Fibroblast of skin of right quadriceps (primary cell): ENCODE measurements around the gene CHST5.
"Not testable (repeated sequence)": the region's sequence is repeated elsewhere in the genome, so short reads cannot be mapped to it uniquely, and the experiment has no call there.

ENCODE experiments used
- DNase-seq: peaks from one replicate; pipeline ENCODE4 v3.0.0-alpha.2; 2013

The CHST5 gene

DNA sequence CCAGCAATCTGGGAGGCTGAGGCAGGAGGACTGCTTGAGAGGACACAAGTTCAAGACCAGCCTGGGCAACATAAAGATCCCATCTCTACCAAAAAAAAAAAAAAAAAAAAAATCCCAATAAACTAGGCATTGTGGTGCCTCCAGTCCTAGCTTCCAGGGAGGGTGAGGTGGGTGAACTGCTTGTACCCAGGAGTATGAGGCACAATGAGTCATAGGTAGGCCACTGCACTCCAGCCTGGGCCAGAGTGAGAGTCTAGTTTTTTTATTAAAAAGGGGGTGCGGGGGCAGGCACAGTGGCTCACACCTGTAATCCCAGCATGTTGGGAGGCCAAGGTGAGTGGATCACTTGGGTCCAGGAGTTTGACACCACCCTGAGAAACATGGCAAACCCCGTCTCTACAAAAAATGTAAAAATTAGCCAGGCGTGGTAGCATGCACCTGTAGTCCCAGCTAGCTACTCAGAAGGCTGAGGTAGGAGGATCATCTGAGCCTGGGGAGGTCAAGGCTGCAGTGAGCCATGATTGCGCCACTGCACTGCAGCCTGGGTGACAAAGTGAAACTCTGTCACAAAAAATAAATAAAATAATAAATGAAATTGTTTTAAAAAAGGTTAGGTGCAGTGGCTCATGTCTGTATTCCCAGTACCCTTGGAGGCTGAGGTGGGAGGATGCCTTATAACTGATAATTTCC, 32.8 kb downstream of the CHST5 start:
- no peak for DNase-seq

DNA sequence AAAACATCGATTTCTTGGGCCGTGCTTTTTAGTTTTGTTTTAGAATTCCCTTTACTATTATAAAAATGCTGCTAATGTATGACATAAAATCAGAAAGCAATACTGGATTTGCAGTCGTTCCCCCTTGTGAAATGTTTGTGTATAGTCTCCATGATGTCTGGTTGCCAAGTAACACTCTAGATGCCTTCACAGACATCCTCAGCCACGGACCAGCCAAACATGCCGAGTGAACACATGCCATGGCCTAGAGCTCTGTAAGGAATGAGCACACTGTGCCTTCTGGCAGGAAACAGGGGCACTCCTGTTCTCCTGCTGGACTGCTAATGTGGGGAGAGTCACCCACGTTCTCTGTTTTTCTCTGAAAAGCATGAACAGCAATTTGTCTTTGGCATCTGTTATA, 34.1 kb downstream of the CHST5 start:
- DNase-seq: peak; percentile 62

DNA sequence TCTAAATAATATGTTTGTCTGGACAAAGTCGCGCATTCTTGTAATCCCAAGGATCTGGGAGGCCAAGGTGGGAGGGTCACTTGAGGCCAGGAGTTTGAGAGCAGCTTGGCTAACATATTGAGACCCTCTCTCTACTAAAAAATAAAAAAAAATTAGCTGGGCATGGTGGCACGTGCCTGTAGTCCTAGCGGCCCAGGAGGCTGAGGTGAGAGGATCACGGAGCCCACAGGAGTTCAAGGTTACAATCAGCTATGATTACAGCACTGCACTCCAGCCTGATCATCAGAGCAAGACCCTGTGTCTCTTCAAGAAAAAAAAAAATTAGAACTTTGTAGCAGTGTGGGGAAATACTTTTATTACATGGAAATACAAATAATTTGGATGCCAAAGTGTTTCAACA, 34.5 kb downstream of the CHST5 start:
- no peak for DNase-seq

DNA sequence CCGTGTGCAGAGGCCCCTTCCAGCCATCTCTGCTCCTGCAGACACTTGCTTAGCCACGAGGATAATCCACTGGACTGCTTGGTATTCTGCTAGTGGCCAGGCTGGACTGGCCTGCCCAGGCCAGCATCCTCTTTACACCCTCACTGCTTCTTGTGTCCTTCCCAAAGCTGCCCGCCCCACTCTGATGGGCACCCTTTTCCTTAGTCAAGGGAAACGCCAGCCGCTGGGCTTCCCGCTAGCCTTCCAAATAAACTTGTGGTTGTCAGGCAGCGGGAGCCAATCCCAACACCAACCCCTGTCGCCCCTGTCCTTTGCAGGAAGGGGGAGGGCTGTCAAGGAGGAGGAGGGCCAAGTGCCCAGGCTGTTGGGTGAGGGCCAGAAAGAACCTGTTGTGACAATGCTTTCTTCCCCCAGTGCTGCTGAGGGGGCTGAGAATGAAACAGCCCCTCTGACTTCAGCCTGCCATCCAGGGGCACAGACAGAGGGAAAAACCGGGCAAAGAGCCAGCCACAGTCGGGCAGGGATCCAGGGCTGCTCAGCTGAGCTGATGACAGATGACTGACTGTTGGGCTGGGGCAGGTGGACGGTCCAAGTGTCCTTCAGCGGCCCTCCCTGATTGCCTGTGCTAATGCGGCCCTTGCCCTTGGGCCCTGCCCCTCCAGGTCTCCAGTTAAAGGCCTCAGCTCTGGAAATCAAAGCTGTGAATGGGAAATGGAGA, 37.1 kb downstream of the CHST5 start:
- DNase-seq: not testable (repeated sequence)

DNA sequence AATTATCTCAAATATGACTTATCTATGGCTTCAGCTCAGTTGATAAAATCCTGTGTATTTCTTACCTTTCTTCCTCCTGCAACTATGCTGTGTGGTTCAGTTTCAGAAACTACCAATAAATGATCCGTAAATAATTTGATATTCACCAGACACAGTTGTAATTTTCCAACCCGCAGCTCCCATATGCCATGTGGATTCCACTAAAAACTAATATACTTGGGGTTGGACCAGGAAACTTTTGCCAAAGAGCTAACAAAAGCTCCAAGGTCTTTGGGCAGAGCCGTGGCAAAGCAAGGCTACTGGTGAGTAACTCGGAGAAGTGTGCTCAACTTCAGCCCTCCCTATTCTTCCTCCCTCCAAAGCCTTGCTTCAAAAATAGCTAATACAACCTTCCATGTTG, 38.4 kb downstream of the CHST5 start:
- DNase-seq: no peak

DNA sequence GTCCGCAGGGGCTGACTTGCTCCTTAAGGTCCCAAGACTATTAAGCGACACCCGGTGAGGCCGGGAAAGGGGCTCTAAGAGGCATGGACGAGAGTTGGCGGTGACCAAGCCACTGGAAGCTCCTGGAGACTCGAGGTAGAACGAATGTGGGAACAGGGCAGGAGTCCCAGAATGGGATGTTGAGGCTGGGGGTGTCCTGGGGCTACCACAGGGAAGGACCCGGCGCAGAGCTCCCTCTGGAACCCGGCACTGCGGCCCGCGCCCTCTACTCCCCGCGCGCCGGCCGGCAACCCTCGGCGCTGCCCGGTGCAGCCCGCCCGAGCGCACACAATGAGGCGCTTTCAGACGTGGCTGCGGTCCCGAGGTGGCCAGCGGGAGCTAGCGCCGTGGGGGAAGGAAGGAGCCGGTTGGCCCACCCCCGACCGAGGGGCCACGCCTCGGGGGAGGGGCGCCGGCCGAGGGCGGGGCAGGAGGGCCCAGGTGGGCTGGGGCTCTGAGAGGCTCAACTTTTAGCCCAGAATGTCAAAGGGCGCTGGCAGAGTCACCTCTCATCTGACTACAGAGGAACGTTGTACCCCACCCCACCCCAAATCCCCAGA, 40.7 kb downstream of the CHST5 start, which contains the start of gene CHST6:
CHST6 (minus strand) TSS at position 366 of the 599 bp plus-strand sequence. CDS start 15,613 bp downstream, outside the sequence.
- peak; percentile 55 for DNase-seq

DNA sequence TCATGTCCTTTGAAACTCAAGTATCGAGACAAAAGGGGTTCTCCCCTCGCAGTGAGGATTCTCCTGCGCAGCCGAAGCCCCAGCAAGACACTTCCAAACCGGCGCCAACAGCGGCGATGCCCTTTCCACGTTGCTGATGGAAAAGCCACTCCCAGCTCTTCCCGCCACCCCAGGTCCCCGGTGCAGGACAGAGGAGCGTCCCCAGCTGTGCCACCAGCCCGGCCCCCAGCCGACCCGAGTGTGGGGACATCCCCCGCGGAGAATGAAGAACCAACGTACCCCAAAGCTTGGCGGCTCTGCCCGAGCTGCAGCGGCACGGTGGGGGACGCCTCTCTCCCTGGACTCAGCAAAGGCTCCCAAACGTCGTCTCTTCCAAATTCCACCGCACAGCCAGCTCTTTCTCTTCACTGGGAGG, 41.2 kb downstream of the CHST5 start:
- no peak for DNase-seq

DNA sequence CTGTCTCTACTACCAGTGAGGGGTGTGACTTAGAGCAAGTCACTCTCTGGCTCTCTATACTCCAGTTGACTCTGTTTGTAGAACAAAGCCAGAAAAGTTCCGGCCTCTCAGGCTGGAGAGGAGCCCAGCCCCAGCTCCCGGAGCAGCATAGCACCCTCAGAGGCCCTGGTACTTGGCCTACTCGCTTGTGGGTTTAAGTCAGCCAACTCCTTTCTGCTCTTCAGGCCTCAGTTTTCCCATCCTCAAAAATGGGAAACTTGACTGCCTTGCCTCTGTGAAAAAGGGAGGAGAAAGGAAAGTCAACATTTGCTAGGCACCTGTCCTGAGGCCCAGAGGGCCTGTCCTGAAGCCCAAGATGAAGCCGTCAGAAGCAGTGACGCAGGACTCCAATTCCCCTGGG, 41.7 kb downstream of the CHST5 start:
- no peak for DNase-seq

DNA sequence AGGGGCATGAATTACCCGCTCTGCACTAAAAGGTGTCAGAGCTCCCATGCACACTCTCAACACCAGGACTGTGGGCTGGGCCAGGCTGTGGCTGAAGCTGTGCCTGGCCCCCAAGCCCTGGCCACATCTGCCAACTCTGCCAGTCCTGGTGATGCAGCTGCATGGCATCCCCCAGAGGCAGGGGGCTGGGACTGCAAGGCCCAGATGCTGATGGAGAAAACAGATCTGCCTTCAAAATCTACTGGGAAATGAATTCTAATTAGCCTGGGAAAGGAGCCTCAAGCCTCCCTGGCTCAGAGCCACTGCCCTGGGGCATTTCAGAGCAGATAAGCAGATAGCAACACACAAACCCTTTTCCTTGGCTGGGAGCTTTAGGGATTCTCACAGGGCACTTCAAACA, 44.0 kb downstream of the CHST5 start:
- DNase-seq: no peak

DNA sequence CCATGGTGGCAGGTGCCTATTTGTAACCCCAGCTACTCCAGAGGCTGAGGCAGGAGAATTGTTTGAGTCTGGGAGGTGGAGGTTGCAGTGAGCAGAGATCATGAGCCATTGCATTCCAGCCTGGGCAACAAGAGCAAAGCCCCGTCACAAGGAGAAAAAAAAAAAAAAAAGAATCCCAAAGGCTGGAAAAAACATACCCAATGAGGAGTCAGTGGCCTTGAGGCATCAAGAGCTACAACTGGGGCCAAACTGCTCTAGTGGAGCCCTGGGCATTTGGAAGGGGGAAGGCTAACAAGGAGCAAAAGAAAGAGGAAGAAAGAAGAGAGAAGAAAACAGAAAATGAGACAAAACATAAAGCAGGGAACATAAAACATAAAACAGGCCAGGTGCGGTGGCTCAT, 47.6 kb downstream of the CHST5 start:
- DNase-seq: no peak

DNA sequence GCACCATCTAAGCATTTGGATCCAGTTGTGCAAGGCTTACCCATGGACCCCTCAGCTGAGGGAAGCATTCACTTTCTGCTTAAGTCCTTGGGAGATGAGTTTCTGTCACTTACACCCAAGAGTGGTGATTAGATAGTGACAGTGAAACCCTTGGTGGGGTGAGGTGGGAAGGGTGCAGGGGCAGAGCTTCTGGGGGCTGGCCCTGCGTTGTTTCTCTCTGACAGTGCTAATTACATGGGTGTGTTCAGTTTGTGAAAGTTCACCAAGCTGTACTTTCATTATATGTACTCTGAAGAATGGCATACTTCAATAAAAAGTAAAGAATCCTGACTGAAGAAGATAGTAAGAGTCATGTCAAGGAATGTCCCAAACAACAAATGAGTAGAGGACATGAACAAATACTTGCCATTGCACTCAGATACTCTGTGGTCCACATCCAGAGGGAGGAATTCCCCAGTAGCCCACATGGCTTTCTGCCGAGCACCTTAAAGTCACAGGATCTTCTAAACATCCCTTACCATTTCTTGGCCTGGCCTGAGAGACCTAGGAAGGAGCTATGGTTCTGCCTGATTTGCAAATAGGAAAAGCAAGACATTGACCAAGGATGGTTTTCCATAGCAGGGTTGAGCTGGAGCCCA, 49.1 kb downstream of the CHST5 start:
- DNase-seq: no peak

DNA sequence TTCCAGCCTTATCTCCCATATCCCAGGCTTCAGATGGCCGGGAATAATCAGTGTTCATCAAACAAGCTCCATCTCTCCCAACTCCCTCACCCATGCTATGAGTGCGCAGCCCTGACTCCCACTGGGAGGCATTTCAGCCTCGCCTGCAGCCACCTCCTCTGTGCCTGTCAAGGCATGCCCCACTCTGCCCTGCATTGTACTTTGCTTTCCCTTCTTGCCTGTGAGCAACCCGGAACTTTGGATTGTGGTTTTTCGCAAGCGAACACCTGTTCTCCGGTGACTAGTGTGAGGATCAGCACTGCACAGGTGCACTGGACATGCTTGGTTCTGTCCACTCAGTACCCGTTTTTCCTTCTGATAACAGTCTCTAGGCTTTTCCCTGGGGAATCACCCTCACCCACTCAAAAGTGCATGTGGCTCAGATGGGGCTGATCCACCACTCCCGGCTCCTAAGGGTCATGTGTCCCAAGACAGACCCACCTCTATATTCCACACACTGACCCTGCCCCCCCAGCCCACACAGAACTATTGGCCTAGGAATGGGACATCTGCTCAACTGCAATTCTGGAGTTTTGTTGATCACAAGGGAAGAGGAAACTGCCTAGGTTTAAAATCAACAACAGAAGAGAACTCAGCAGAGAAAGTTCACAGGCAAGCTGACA, 49.8 kb downstream of the CHST5 start:
- DNase-seq: no peak

DNA sequence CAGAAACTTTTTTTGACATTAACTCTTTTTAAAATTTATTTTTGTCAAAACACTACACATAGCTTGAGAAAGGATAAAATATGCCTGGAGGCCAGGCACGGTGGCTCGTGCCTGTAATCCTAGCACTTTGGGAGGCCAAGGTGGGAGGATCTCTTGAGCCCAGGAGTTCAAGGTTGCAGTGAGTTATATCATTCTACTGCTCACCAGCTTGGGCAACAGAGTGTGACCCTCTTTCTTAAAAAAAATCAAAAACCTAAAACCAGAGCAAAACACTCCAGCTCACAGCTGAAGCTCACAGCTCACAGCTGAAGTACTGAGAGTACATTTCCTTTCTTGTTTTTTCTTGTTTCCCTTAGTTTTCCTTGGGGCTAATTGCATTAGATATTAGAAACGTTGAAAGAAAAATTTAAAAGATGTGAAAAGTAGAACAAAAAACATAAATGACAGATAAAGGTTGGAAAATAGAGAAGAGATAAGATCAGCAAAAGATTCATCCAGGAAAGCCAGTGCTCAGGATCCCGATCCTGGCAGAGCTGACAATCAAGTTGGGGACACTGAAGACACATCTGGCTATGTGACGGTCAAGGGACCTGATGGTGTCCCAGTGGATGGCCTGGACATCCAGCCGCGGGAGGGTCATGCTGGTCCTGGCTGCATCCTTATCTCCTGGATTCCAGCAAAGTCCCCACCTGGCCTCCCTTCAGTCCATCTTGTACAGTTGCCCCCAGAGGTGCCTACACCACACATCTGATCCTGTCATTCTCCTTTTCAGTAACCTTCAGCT, 50.5 kb downstream of the CHST5 start:
- DNase-seq: no peak

DNA sequence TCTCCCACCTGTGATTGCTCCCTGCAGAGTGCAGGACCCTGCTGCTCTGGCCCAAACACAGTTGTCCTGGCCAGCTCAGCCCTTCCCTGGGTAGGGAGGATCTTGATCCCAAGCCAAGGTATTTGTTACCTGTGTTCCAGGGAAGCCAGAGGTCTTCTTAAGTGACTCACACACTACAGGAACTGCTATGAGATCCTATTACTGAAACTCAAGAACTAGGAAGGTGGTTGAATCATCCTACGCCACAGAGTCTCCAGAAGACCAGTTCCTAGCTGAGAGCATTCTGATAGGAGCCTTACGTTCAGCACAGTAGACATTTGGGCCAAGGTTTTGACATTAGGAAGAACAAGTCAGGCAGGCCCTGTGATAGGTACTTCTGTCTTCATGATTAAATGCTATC, 52.7 kb downstream of the CHST5 start:
- no peak for DNase-seq

DNA sequence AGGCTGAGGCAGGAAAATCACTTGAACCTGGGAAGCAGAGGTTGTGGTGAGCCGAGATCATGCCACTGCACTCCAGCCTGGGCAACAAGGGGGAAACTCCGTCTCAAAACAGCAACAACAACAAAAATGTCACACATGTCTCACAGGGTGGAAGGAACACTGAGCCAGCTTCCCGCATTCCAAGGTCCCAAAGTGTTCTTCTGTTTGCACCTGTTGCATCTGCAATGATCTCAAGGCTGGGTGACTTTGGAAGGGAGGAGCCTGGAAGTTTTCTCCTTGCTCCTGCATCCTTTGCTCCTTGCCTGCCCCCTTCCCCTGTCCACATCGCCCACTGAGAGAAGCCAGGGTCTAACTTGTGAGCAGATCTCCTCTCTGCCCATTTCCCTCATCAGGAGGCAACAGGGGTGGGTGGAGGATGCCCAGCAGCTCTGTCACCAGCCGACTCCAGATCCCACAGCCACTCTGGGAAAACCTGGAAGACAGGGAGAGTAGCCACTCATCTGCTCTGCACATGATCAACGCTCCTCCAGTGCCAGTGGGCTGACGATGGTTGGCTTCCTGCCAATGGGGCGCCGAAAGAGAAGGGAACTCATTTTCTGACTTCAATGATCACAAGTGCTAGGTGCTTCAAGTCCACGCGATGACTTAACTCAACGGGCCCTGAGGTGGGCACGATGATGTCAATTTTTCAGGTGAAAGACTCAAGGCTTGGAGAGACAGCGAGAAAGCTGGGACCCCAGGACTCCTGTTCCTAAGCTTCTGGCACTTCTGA, 53.3 kb downstream of the CHST5 start:
- DNase-seq: no peak

DNA sequence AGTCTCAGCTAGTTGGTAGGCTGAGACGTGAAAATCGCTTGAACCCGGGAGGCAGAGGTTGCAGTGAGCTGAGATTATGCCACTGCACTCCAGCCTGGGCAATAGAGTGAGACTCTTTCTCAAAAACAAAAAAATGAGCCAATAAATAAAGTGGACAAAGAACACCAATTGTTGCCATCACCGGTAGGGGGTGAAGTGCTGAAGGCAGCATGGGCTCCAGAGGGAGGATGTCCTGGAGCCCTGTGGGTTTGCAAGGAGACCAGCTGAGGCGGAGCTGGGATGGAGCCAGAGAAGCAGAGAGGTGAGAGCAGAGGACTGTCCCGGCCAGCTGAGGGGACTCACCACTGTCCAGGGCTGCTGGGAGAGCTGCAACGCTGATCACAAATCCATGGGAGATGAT, 54.4 kb downstream of the CHST5 start:
- no peak for DNase-seq

DNA sequence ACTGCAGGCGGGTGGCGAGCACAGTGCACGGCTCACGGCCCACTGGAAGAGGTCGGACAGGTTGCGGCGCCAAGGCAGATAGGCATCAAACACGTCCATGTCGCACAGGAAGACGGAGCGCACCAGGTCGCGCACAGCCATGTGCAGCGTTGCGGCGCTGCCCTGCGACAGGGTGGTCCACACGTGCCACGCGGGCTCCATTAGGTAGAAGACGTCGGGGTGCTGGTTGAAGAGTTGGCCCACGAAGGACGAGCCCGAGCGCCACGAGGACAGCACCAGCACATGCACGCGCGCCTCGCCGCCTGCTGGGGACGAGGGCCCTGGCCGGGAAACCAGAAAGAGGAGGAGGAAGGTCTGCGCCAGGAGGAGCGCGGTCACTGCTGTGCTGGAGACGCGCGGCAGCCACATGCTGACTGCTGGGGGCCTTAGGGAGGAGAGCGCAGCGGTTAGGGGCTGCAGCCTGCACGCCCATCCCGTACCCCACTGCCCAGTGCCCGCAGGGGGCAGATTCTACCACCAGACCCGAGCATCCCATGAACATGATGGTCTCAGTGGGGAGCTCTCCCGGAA, 56.4 kb downstream of the CHST5 start:
- DNase-seq: no peak
